HG03045 (cell line): Measurements from ENCODE around the gene WWOX.
"Not testable (repeated sequence)": the region's sequence is repeated elsewhere in the genome, so short reads cannot be mapped to it uniquely, and the experiment has no call there.

ENCODE experiments used
- ATAC-seq: cut with Tn5 transposase; IDR thresholded peaks from one replicate; pipeline ENCODE4 v1.9.1; 2021; ENCODE audit warnings: mild to moderate bottlenecking, moderate library complexity; ENCODE audit not compliant: unreplicated experiment

The WWOX gene

GRCh38 chr16:78593352-78593751 lies 493.9 kb downstream of the WWOX start:
- no peak for ATAC-seq

GRCh38 chr16:78594191-78594590 lies 494.7 kb downstream of the WWOX start:
- no peak for ATAC-seq

- no peak for ATAC-seq
Measured at GRCh38 chr16:78596348-78596995, 497.0 kb downstream of the WWOX start.

GRCh38 chr16:78596996-78597422 lies 497.6 kb downstream of the WWOX start:
- no peak for ATAC-seq

- no peak for ATAC-seq
Measured at GRCh38 chr16:78597809-78598570, 498.5 kb downstream of the WWOX start.

GRCh38 chr16:78599271-78599670 lies 499.8 kb downstream of the WWOX start:
- no peak for ATAC-seq

GRCh38 chr16:78604423-78605062 lies 505.1 kb downstream of the WWOX start:
- not testable (repeated sequence) for ATAC-seq

GRCh38 chr16:78605548-78606101 lies 506.2 kb downstream of the WWOX start:
- no peak for ATAC-seq

- ATAC-seq = no peak
Measured at GRCh38 chr16:78606545-78606944, 507.1 kb downstream of the WWOX start.

- ATAC-seq = no peak
Measured at GRCh38 chr16:78607022-78607421, 507.6 kb downstream of the WWOX start.

- ATAC-seq = no peak
Measured at GRCh38 chr16:78607465-78607864, 508.0 kb downstream of the WWOX start.

GRCh38 chr16:78608305-78608776 lies 508.9 kb downstream of the WWOX start:
- no peak for ATAC-seq

- ATAC-seq = no peak
Measured at GRCh38 chr16:78609402-78610274, 510.2 kb downstream of the WWOX start.

GRCh38 chr16:78611318-78611717 lies 511.9 kb downstream of the WWOX start:
- ATAC-seq = no peak

GRCh38 chr16:78619811-78620210 lies 520.4 kb downstream of the WWOX start:
- ATAC-seq = no peak

GRCh38 chr16:78620291-78620690 lies 520.8 kb downstream of the WWOX start:
- no peak for ATAC-seq

GRCh38 chr16:78623796-78624195 lies 524.3 kb downstream of the WWOX start:
- no peak for ATAC-seq

- no peak for ATAC-seq
Measured at GRCh38 chr16:78624366-78624765, 524.9 kb downstream of the WWOX start.

GRCh38 chr16:78628461-78629045 lies 529.1 kb downstream of the WWOX start:
- ATAC-seq = no peak

- ATAC-seq = no peak
Measured at GRCh38 chr16:78629173-78629572, 529.7 kb downstream of the WWOX start.
